ENCODE data around the gene NRIP1.

The NRIP1 gene

DNA sequence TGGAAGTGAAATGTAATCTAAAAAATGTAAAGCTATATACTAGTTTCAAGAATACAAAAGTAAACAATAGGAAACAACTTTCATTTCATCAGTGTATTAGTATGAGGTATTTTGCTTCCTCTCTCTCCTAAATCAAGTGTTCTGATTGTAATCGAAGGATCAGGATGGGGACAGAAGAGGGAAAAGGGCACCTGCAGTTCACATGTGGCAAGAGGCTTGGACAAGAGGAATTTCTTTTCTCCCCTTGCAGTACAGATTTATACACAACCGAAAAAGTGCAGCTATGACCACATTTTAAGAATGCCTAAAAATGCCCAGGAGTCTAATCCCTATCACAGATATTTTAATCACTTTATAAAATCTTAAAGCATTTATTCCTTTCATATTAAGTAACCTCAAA is 63.7 kb downstream of the NRIP1 start:
- ChIA-PET CTCF (interaction anchor here (1.0 to 1.1 kb wide), 2 partner anchors 8 to 43 kb away, joined by 3 to 4 read pairs; no protein-coding TSS in a partner anchor), POLR2A (no interaction called here)
- TF ChIP-seq, protein P1, sequence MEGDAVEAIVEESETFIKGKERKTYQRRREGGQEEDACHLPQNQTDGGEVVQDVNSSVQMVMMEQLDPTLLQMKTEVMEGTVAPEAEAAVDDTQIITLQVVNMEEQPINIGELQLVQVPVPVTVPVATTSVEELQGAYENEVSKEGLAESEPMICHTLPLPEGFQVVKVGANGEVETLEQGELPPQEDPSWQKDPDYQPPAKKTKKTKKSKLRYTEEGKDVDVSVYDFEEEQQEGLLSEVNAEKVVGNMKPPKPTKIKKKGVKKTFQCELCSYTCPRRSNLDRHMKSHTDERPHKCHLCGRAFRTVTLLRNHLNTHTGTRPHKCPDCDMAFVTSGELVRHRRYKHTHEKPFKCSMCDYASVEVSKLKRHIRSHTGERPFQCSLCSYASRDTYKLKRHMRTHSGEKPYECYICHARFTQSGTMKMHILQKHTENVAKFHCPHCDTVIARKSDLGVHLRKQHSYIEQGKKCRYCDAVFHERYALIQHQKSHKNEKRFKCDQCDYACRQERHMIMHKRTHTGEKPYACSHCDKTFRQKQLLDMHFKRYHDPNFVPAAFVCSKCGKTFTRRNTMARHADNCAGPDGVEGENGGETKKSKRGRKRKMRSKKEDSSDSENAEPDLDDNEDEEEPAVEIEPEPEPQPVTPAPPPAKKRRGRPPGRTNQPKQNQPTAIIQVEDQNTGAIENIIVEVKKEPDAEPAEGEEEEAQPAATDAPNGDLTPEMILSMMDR (IDR thresholded peaks at IDR 0.05; ENCODE audit: control extremely low read depth, extremely low read depth, low read depth, missing control alignments), result no peak
- no peak for DNase-seq (ENCODE audit: extremely low spot score)

DNA sequence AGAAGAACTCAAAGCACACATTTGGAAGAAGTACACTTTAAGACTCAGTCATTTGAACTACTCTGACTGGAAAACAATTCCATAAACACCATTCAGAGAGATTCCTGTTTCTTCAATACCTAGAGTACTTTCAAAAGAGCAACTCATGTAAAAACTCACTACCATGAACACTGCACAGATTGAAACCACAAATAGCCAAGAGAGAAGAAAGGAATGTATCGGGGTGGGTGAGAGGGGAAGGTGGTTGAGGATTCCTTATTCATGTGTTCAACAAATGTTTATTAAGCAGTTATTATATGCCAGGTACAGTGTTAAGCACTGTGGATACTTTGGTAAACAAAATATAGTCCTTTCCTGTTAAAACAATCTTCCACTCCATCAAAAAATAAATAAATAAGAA is 64.7 kb downstream of the NRIP1 start:
- TF ChIP-seq, protein P1 (IDR thresholded peaks at IDR 0.05; ENCODE audit: control extremely low read depth, extremely low read depth, low read depth, missing control alignments), result no peak
- CTCF ChIA-PET, result no interaction called here
- POLR2A ChIA-PET, result no interaction called here
- no peak for DNase-seq (ENCODE audit: extremely low spot score)

DNA sequence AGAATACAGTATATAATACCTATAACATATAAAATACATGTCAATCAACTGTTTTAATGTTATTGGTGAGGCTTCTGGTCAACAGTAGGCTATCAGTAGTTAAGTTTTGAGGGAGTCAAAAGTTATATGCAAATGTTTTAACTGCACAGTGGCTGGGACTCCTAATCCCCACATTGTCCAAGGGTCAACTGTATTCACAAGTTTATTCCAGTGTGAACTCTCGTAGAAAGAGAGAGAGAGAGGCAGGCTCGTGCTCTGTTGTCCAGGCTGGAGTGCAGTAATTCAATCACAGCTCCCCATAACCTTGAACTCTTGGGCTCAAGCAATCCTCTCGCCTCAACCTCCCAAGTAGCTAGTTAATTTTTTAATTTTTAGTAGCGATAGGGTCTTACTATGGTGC is 66.0 kb downstream of the NRIP1 start:
- no peak for DNase-seq (ENCODE audit: extremely low spot score)
- ChIA-PET CTCF (interaction anchor here (1.0 to 1.7 kb wide), 3 partner anchors 8 to 13 kb away, joined by 3 to 6 read pairs (median 3); no protein-coding TSS in a partner anchor), POLR2A (no interaction called here)
- TF ChIP-seq, protein P1 (IDR thresholded peaks at IDR 0.05; ENCODE audit: control extremely low read depth, extremely low read depth, low read depth, missing control alignments), result no peak

DNA sequence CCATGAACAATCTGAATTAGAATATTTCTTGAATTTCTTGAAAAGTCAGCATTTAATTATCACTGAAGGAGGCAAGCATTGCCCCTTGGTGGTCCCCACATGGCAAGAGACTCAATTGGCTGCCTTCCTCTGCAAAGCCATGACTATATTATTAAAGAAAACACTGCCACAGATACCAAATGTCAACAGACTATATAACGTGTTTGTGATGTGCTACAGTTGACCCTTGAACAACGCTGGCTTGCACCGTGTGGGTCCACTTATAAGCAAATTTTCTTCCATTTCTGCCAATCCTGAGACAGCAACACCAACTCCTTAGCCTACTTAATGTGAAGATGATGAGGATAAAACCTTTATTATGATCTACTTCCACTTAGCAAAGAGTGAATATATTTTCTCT is 66.5 kb downstream of the NRIP1 start:
- POLR2A ChIA-PET, result no interaction called here
- DNase-seq (ENCODE audit: extremely low spot score), result no peak
- TF ChIP-seq, protein P1 (IDR thresholded peaks at IDR 0.05; ENCODE audit: control extremely low read depth, extremely low read depth, low read depth, missing control alignments), result no peak
- CTCF ChIA-PET, result interaction anchor here (1.0 to 1.7 kb wide), 3 partner anchors 9 to 13 kb away, joined by 3 to 6 read pairs (median 3); no protein-coding TSS in a partner anchor

DNA sequence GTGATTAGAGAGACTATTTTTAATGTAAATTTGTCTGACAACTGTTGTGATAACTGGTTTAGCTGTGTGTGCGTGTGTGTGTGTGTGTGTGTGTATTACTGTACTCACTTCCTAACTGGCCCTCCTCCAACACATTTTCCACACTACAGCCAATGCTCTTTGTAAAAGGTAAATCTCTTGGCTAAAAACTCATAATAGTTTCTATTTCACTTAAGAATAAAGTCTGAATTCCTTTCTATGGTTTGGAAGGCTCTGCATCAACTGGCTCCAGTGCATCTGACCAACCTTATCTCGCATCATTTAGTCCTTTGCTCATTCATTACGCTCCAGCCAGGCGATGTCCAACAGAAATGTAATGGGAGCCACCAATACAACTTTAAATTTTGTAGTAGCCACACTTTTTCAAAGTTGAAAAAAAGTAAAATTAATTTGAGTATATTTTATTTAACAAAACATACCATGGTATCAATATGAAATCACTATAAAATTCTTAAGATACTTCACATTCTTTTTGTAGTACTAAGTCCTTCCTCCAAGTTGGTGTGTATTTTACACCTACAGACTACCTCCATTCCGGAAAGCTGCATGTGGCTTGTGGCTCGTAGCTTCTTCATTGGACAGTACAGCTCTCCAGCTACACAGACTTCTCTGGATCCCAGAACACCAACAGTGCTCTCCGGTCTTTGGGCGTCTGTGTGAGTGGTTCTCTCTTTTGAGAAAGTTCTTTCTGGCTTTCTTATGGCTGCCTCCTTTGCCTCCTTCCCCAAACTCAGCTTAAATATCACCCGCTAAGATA is 68.9 kb downstream of the NRIP1 start:
- no peak for DNase-seq (ENCODE audit: extremely low spot score)
- TF ChIP-seq, protein P1 (IDR thresholded peaks at IDR 0.05; ENCODE audit: control extremely low read depth, extremely low read depth, low read depth, missing control alignments), result no peak
- CTCF ChIA-PET, result interaction anchor here (1.4 kb wide), 1 partner anchor 112 kb away, joined by 3 read pairs; no protein-coding TSS in a partner anchor
- POLR2A ChIA-PET, result no interaction called here

DNA sequence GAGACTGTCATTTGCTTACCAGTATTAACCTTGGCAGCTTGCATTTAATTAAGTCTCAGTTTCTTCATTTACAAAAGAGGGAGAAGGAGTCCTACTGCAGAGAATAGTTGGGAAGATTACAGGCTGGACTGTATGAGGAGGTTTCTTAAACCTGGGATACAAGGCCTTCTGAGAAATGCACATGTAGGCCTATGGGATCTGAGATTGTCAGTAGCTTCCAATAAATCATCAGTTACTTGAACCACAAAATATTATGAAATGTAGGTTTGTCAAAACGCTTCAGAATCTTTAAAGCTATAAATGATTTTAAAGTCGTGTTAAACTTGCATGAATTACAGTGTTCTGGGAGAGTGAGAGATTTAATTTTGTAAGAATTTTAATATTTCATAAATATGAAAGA is 69.6 kb downstream of the NRIP1 start:
- POLR2A ChIA-PET, result no interaction called here
- CTCF ChIA-PET, result interaction anchor here (1.2 to 1.4 kb wide), 2 partner anchors 18 to 111 kb away, joined by 3 read pairs; no protein-coding TSS in a partner anchor
- TF ChIP-seq, protein P1 (IDR thresholded peaks at IDR 0.05; ENCODE audit: control extremely low read depth, extremely low read depth, low read depth, missing control alignments), result no peak
- no peak for DNase-seq (ENCODE audit: extremely low spot score)
